Measurements from ENCODE around the gene IRAK3. TPM values are rescaled to one million over a fixed set of nuclear protein-coding genes. Genes with fewer than 3 reads are reported as not detected.

IRAK3 gene
- total and polyA plus RNA-seq, 2 donors (not counting 1 experiment from before 2014, with no cell fraction given): 3.9 to 4.3 TPM

DNA sequence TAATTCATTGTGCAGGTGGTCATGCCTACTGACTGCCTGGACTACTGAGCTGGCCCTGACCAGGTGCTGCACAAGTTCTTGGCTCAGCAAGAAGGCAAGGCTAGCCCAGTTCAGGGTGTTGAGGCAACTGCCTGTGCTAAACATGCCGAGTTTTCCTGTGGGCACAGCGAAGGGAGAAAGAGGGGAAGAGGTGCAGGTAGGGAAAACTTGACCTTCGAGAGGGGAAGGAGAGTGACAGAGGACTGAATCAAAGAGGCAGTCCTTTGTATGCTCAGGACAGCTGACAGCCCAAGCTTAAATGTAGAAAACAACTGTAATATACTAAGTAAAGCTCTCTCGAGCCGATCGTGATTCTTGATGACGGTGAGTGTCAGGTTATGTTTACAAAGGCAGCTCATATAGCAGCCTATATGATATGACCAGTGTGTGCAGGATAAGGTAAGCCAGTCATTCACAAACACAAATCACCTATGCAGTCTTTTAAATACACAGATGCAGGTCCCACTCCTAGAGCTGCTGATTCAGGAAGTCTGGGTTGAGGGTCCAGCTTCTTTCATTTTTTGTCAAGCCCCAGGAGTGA is 2.6 kb downstream of the IRAK3 start:
- ATAC-seq (ENCODE audit: low read depth) (no peak), DNase-seq (no peak)
- Histone ChIP-seq H3K9me3 (ENCODE audit: control extremely low read depth in 1 of 3, control insufficient read depth in 2 of 3, insufficient read depth in 1 of 3, low read length in 2 of 3) (peaks cover 0 to 10% (median 0%) of the 10 kb centered on the region in 3 donors), H3K27ac (ENCODE audit: low read length in 2 of 2) (peak overlapping the region in 1 of 2 donors; percentile 52), H3K4me1 (ENCODE audit: control insufficient read depth in 2 of 2, insufficient read depth in 2 of 2, low read length in 2 of 2) (peaks cover 27 to 77% of the 10 kb centered on the region in 2 donors), H3K9ac (ENCODE audit: low read length) (no peak overlapping the region), H4K20me1 (ENCODE audit: control insufficient read depth, insufficient read depth, low read length, poor library complexity, severe bottlenecking) (no peaks in the 10 kb centered on the region), H2AFZ (ENCODE audit: insufficient read depth, low read depth, low read length, poor library complexity, severe bottlenecking) (no peak overlapping the region), H3K4me3 (ENCODE audit: control extremely low read depth in 1 of 5, extremely low read depth in 1 of 5, insufficient read depth in 1 of 5, low read depth in 2 of 5, low read length in 4 of 5) (peak overlapping the region in 1 of 5 experiments; percentile 93), H3K36me3 (replicated peaks in 1 of 2; ENCODE audit: control extremely low read depth in 1 of 2, control insufficient read depth in 1 of 2, extremely low read depth in 1 of 2, insufficient read depth in 2 of 2, low read length in 1 of 2) (no peaks in the 10 kb centered on the region), H3K4me2 (replicated peaks; ENCODE audit: low read depth, low read length, poor library complexity, severe bottlenecking) (peak overlapping the region; percentile 42), H3K27me3 (replicated peaks in 1 of 4; ENCODE audit: control extremely low read depth in 1 of 4, control insufficient read depth in 3 of 4, insufficient read depth in 4 of 4, low read length in 3 of 4) (peaks cover 0 to 19% (median 2%) of the 10 kb centered on the region in 4 experiments), H3K79me2 (ENCODE audit: control insufficient read depth, insufficient read depth, low read length) (peaks cover 32% of the 10 kb centered on the region)
- ChIA-PET CTCF (no interaction called here), POLR2A (no interaction called here)
- no peak for TF ChIP-seq EZH2 (IDR thresholded peaks at IDR 0.05; ENCODE audit: borderline replicate concordance, insufficient read depth, low read depth, low read length, poor library complexity, severe bottlenecking)
- TF ChIP-seq, protein P1, sequence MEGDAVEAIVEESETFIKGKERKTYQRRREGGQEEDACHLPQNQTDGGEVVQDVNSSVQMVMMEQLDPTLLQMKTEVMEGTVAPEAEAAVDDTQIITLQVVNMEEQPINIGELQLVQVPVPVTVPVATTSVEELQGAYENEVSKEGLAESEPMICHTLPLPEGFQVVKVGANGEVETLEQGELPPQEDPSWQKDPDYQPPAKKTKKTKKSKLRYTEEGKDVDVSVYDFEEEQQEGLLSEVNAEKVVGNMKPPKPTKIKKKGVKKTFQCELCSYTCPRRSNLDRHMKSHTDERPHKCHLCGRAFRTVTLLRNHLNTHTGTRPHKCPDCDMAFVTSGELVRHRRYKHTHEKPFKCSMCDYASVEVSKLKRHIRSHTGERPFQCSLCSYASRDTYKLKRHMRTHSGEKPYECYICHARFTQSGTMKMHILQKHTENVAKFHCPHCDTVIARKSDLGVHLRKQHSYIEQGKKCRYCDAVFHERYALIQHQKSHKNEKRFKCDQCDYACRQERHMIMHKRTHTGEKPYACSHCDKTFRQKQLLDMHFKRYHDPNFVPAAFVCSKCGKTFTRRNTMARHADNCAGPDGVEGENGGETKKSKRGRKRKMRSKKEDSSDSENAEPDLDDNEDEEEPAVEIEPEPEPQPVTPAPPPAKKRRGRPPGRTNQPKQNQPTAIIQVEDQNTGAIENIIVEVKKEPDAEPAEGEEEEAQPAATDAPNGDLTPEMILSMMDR (IDR thresholded peaks at IDR 0.05): no peak
- Mint-ChIP-seq H3K27me3 (peaks cover 50% of the 10 kb centered on the region), H3K4me1 (peaks cover 54% of the 10 kb centered on the region), H3K4me3 (no peak overlapping the region), H3K9me3 (ENCODE audit: insufficient read depth) (no peaks in the 10 kb centered on the region), H3K27ac (no peak overlapping the region)
- intact Hi-C loops (cut with micrococcal nuclease): no loop called here
- 79% methylated on average over 2 of the region's 7 CpGs for WGBS (ENCODE audit: insufficient coverage)

DNA sequence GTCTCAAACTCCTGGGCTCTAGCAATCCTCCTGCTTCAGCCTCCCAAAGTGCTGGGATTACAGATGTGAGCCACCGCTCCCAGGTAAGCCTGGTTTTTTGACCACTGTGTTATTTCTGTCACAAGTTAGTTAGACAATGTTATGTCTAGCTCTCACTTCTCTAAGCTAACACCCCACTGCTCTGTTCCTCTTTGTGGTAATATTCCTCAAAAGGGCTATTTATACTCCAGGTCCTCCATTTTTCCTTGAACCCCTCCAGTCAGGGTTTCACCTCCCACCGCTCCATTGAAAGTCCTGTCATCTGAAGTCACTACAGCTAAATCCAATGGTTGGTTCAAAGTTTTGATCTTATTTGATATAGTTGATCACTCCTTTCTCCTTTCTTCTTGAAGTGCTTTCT is 5.1 kb downstream of the IRAK3 start:
- peaks cover 34% of the 10 kb centered on the region for H3K27me3 Mint-ChIP-seq
- H3K27me3 ChIP-seq (replicated peaks in 1 of 4; ENCODE audit: control extremely low read depth in 1 of 4, control insufficient read depth in 3 of 4, insufficient read depth in 4 of 4, low read length in 3 of 4): peaks cover 0 to 6% (median 0%) of the 10 kb centered on the region in 4 experiments
- WGBS (ENCODE audit: insufficient coverage): no CpG with 5 or more reads among the region's 2 CpGs
- no peaks in the 10 kb centered on the region for H3K36me3 ChIP-seq (replicated peaks in 1 of 2; ENCODE audit: control extremely low read depth in 1 of 2, control insufficient read depth in 1 of 2, extremely low read depth in 1 of 2, insufficient read depth in 2 of 2, low read length in 1 of 2)
- no peak overlapping the region for H3K27ac ChIP-seq (ENCODE audit: low read length in 2 of 2)
- no peak overlapping the region for H3K9ac ChIP-seq (ENCODE audit: low read length)
- peaks cover 35% of the 10 kb centered on the region for H3K79me2 ChIP-seq (ENCODE audit: control insufficient read depth, insufficient read depth, low read length)
- H3K27ac Mint-ChIP-seq: no peak overlapping the region
- peaks cover 15 to 62% of the 10 kb centered on the region in 2 donors for H3K4me1 ChIP-seq (ENCODE audit: control insufficient read depth in 2 of 2, insufficient read depth in 2 of 2, low read length in 2 of 2)
- no peak overlapping the region for H3K4me3 ChIP-seq (ENCODE audit: control extremely low read depth in 1 of 5, extremely low read depth in 1 of 5, insufficient read depth in 1 of 5, low read depth in 2 of 5, low read length in 4 of 5)
- no peak for ATAC-seq (ENCODE audit: low read depth)
- ChIA-PET POLR2A (no interaction called here), CTCF (no interaction called here)
- H2AFZ ChIP-seq (ENCODE audit: insufficient read depth, low read depth, low read length, poor library complexity, severe bottlenecking): no peak overlapping the region
- H3K9me3 ChIP-seq (ENCODE audit: control extremely low read depth in 1 of 3, control insufficient read depth in 2 of 3, insufficient read depth in 1 of 3, low read length in 2 of 3): no peaks in the 10 kb centered on the region
- H3K4me2 ChIP-seq (replicated peaks; ENCODE audit: low read depth, low read length, poor library complexity, severe bottlenecking): no peak overlapping the region
- H3K4me1 Mint-ChIP-seq: peaks cover 47% of the 10 kb centered on the region
- TF ChIP-seq, protein P1 (IDR thresholded peaks at IDR 0.05): no peak
- TF ChIP-seq EZH2 (IDR thresholded peaks at IDR 0.05; ENCODE audit: borderline replicate concordance, insufficient read depth, low read depth, low read length, poor library complexity, severe bottlenecking): no peak
- H3K4me3 Mint-ChIP-seq: no peak overlapping the region
- H4K20me1 ChIP-seq (ENCODE audit: control insufficient read depth, insufficient read depth, low read length, poor library complexity, severe bottlenecking): no peaks in the 10 kb centered on the region
- H3K9me3 Mint-ChIP-seq (ENCODE audit: insufficient read depth): no peaks in the 10 kb centered on the region
- DNase-seq: no peak
- intact Hi-C loops (cut with micrococcal nuclease): no loop called here

All from B cell (primary cell).